Activated CD8-positive, alpha-beta memory T cell treated with anti-CD3 and anti-CD28 coated beads, Interleukin-2, amount 50 U/mL, for 4 hours (primary cell): ENCODE data around the gene PLD5.
"Not testable (repeated sequence)": the region's sequence is repeated elsewhere in the genome, so short reads cannot be mapped to it uniquely, and the experiment has no call there.

ENCODE experiments used
- DNase-seq: peaks from one replicate; pipeline ENCODE4 v3.0.0-alpha.2; 2020

The PLD5 gene

GRCh38 chr1:242139442-242139841 is 385.1 kb downstream of the PLD5 start:
- DNase-seq = no peak

GRCh38 chr1:242133796-242134195 is 390.7 kb downstream of the PLD5 start:
- DNase-seq = no peak

- no peak for DNase-seq
Observed at GRCh38 chr1:242133351-242133750, 391.1 kb downstream of the PLD5 start.

DNA sequence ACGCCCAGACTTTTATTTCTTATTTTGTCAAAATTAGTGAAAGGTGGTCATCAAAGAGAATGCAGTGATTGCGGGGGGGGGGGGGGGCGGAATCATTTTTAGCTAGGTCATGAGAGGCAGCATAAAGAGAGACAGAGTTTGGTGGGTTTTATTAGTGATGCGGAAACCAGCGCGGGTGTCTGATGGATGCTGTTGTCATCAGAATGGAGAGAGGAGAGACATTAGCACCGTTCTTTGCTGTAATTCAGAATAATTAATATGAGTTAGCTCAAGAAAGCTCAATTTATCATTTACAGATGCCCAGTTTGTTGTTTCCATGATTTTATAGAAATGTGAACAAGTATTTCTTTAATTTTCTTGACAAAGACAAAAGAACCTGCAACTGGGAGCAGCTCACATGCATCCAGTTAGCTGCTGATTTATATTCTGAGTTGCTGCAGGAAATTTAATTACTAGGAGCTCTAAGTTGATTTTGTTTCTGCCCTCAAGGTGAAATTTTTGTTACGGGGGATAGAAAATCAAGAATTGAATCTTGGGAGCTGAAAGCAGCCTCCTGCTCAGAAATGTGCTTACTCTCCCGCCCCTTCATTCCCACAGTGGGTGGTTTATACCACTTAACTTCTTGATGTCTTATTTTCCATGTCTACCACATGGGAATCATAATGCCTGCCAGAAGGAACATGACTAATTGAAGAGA is 392.2 kb downstream of the PLD5 start:
- DNase-seq = no peak

DNA sequence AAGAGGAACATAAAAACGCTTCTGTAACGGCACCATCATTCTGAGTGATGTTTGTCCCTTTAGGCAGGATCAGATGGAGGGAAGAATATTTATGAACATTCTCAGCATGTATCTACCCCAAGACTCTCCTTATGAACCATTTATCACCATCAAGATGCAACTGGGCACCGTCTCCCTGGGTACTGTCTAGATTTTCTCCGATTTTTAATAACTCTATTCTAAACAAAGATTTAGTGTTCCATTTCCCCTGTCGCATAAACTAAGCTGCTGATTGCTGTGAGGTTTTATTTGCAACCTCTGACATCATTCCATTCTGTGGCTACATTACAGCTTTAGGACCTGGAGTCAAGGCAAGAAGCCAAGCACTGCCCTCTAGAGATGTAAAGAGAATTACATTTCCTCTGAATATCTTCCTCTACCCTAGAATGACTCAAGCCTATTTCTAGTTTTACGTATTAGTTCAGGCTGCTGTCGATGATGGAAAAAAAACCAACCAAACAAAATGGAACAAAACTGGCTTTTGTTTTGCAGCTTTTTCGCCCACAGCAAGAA is 395.5 kb downstream of the PLD5 start:
- DNase-seq = no peak

DNA sequence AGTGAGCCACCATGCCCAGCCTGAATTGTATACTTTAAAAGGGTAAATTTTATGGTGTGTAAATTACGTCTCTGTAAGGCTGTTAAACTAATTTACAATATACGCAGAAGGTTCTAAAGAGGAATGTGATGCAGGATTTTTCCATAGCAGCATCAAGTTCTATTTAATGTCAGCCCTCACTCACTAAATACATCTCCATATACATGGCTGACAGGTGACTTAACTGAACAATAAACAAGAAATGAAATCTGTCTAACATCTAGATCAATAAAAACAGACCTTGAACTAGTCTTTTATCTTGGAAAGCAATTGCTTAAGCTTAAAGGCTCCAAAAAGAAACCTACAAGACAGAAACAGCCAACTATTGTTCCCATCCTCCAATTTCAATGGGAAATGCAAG is 404.1 kb downstream of the PLD5 start:
- DNase-seq = no peak

- no peak for DNase-seq
Observed at GRCh38 chr1:242100921-242101320, 423.6 kb downstream of the PLD5 start.

GRCh38 chr1:242097283-242097682 is 427.2 kb downstream of the PLD5 start:
- not testable (repeated sequence) for DNase-seq

- no peak for DNase-seq
Observed at GRCh38 chr1:242093116-242093515, 431.4 kb downstream of the PLD5 start.

DNA sequence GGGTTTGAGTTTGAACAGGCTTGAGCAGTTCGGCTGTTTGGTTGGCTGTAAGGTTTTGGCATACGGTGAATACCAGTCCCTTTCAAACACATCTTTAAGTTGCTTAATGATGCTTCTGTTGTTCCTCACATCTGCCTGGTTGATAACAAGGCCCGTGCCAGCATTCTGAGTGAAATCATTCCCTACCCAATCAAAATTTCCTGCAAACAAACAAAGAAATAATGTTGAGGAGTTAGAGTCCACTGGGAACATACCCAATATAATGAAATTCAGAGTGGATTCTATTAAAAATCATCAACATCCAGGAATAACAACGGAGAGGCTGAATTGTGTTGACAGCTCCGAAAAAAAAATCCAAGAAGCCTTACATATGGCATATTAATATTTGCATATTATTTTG is 434.6 kb downstream of the PLD5 start:
- DNase-seq = no peak

DNA sequence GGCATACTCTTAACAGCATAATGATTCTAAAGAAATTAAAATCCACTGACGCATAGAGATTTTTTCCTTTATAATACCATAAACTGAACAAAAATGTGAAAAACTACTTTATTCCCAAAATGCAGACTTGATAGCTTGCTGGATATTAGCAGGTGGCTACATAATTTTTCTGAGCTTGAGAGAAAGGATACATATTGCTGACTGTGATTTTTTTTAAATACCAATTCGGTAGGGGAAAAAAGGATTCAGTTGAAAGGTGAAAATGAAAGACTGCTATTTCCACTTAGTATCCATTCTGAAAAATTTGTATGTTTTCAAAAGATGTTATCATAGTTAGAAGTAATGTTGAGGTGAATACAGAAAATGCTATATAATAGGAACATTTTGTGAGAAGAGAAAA is 435.6 kb downstream of the PLD5 start:
- no peak for DNase-seq

DNA sequence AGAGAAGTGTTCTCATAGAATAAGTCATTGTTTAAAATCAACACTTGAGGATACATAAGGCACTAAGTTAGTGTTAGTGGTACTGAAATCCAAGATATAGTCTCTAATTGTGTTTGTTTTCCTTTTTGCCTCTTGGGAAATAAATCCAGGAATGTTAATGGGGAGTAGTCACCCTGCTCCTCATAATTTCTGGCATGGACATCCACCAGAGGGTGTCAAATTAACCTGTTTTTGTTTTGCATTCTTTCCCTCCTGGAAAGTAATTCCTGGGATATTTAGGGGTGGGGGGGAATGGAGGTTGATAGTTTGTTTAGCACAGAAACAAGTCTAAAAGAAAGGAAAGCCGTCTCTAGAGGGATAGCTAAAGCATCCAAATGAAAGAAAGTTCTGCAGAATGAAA is 437.8 kb downstream of the PLD5 start:
- DNase-seq = no peak

DNA sequence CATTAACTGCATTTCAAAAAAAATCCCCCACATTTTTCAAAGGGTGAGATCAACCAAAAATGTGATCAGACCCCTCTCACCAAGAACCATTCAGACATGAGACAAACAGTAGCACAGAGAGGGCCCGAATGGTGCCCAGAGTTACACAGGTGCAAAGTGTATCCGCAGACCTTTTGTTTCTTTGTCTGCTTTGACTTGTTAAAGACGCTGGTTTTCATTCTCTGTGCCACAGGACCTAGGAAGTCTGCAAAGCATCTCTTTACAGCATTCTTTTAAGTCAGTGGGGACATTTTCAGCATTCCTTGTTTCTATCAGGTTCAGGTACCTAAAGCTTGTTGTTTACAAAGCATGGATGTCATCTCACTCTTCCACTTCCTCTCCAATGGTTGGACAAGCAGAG is 438.4 kb downstream of the PLD5 start:
- no peak for DNase-seq

- DNase-seq = no peak
Observed at GRCh38 chr1:242083742-242084141, 440.8 kb downstream of the PLD5 start.

GRCh38 chr1:242081446-242081845 is 443.1 kb downstream of the PLD5 start:
- DNase-seq = no peak

DNA sequence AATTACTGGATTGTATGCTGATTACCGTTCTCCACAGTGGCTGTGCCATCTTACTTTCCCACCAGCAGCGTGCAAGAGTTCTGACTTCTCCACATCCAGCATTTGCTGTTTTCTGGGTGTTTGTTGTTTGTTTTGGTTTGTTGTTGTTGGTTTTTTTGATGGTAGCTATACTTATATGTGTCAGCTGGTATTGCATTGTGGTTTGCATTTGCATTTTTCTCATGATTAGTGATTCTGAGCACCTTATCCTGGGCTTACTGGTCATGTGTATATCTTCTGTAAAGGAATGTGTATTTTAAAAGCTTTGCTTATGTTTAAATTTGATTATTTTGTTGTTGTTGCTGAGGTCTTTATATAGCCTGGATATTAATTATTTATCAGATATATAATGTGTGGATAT is 458.7 kb downstream of the PLD5 start:
- DNase-seq = no peak

DNA sequence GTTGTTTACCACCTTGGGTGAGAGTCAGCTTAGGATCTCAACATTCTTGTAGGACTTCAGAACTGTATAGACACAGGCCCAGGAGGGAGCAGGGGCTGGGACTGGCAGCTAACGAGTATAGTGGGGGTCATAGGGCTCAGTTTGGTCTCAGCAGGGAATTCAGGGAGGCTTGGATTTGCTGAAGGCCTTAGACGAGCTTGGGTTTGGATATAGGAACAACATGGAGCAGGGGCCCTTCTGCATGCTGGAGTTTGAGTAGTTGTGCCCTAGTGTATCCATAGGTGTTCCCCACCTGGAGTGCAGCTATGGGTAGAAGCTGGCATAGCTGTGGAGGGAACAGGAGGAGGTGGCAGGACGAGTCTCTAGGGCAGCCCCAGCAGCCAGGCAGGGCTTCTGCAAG is 462.2 kb downstream of the PLD5 start:
- no peak for DNase-seq

DNA sequence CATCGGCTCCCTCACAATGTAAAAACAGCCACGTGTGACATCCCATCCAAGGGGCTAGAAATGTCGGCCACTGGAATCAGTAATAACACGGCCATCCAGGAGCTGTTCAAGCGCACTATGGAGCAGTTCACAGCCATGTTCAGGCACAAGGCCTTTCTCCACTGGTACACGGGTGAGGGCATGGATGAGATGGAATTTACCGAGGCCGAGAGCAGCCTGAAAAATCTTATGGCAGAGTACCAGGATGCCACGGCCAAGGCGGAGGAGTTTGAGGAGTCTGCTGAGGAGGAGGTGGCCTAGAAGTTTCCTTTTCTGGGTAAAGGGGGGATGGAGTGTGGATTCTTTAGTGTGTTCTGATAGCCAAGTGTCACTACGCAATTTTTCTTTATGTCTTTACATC is 464.5 kb downstream of the PLD5 start:
- DNase-seq = no peak

DNA sequence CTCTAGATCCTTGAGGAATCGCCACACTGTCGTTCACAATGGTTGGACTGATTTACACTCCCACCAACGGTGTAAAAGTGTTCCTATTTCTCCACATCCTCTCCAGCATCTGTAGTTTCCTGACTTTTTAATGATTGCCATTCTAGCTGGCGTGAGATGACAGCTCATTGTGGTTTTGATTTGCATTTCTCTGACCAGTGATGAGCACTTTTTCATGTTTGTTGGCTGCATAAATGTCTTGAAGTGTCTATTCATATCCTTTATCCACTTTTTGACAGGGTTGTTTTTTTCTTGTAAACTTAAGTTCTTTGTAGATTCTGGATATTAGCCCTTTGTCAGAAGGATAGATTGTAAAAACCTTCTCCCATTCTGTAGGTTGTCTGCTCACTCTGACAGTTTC is 465.9 kb downstream of the PLD5 start:
- DNase-seq = not testable (repeated sequence)

DNA sequence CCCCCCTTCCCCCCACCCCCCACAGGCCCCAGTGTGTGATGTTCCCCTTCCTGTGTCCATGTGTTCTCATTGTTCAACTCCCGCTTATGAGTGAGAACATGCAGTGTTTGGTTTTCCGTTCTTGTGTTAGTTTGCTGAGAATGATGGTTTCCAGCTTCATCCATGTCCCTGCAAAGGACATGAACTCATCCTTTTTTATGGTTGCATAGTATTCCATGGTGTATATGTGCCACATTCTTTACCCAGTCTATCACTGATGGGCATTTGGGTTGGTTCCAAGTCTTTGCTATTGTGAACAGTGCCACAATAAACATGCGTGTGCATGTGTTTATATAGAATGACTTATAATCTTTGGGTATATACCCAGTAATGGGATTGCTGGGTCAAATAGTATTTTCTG is 466.3 kb downstream of the PLD5 start:
- DNase-seq = not testable (repeated sequence)

DNA sequence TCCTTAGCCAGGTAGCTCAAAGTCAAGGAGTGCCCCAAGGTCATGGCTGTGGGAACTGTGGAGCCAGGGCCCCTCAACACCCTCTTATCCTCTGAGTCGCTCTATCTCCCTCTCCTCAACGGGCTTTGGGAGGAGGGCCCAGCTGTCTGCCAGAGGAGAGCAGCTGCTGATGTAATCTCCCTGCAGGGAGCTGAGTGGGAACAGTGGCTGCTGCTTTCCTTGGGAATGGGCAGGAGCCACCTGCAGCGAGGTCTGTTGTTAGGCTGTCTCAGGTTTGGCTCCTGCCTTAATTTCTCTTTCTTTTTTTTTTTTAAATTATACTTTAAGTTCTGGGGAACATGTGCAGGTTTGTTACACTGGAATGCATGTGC is 466.8 kb downstream of the PLD5 start:
- no peak for DNase-seq

DNA sequence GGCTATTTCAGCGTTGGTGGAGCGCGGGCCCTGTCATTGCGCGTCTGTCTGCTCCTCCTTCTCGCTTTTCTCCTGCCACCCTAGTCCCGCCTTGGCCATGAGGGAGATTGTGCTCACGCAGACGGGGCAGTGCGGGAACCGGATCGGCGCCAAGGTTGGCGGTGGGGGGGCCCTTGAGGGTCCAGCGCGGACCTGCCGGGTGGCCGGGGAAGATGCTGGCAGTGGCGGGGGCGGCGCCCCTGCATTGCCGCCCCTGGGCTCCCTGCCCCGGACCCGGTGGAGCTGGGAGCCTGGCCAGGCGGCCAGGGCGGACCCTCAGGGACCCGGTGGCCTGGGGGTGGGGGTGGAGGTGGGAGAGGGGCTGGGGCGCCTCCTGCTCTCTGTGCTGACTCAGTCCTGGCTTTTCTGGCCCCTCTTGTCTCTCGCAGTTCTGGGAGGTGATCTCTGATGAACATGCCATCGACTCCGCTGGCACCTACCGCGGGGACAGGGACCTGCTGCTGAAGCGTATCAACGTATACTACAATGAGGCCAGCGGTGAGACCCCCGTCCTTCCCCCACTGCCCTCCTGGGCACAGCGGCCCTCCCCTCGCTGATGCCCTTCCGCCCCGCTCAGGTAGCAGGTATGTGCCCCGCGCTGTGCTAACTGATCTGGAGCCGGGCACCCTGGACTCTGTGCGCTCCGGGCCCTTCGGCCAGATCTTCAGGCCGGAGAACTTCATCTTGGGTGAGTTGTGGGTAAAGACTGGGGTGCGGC is 467.3 kb downstream of the PLD5 start:
- DNase-seq = no peak

DNA sequence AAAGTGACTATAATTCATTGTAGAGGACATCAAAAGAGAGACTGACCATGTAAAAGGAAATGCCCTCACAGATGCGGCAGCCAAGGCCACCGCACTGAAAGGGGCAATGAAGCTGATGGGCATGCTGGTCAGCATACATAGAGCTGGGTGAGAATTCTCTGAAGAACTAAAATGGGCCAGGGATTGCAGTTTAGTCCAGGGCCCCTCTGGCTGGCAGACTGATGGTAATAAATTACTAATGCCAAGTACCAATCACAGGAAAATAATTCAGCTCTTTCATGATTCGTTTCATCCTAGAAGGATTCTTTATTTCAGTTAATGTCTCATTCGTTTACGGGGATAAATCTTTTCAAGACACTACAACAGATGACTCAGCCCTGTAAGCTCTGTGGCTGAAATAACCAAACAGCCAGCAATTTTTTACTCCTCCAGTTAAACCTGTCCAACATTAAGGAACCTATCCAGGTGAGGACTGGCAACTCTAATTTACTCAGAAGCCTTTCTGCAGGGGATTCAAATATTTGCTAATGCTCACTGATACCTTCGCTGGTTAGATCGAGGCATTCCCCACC is 468.7 kb downstream of the PLD5 start:
- DNase-seq = no peak

- no peak for DNase-seq
Observed at GRCh38 chr1:242043165-242043564, 481.3 kb downstream of the PLD5 start.
